ENCODE measurements around the gene PHACTR3. TPM values are rescaled to one million over a fixed set of nuclear protein-coding genes. Genes with fewer than 3 reads are reported as not detected.

PHACTR3 gene
- total RNA-seq, 1 donor from 2014 or later, result not detected

DNA sequence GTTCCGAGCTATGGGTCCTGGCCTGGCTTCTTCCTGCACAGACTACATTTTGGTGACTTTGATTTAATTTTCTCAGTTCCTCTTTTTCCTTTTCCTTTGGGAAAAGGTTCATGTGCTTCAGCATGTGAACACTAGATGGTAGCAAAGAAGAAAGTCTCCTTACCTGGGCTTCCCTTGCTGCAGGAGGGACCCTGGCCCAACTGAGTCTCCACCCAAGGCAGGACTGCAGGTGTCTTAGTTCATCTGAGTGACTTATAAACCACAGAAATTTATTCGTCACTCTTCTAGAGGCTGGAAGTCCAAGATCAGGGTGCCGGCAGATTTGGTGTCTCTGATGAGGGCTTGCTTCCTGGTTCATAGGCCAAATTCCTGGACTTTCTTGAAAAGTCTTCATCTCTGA, 165.9 kb downstream of the PHACTR3 start:
- Mint-ChIP-seq H3K27me3 (ENCODE audit: low read depth) (no peaks in the 10 kb centered on the region), H3K4me3 (ENCODE audit: low read depth) (no peak overlapping the region), H3K9me3 (no peaks in the 10 kb centered on the region), H3K4me1 (ENCODE audit: low read depth) (no peaks in the 10 kb centered on the region), H3K27ac (no peak overlapping the region), H3K36me3 (ENCODE audit: low read depth) (no peaks in the 10 kb centered on the region)
- intact Hi-C loops (cut with micrococcal nuclease), result no loop called here
- no peak for DNase-seq (ENCODE audit: low spot score)

DNA sequence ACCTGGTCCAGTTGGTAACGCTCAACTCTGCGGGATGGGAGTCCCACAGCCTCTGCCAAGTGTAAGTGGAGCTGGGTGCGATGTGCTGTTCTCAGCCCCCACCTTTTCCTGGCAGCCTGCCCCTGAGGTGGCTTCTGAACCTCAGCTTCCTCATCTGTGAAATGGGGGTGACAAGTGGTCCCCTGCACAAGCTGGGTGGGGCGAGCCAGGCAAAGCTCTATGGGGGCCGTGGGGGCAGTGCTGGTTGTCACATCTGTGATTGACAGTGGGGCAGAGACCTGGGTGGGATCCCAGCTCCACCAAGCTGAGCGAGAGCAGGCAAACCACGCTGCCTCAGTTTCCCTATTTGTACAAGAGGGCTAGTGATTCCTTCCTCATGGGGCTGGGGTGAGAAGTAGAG, 166.5 kb downstream of the PHACTR3 start:
- H3K9me3 Mint-ChIP-seq, result no peaks in the 10 kb centered on the region
- no peak for DNase-seq (ENCODE audit: low spot score)
- intact Hi-C loops (cut with micrococcal nuclease), result no loop called here
- no peak overlapping the region for H3K4me3 Mint-ChIP-seq (ENCODE audit: low read depth)
- no peaks in the 10 kb centered on the region for H3K4me1 Mint-ChIP-seq (ENCODE audit: low read depth)
- no peaks in the 10 kb centered on the region for H3K27me3 Mint-ChIP-seq (ENCODE audit: low read depth)
- H3K27ac Mint-ChIP-seq, result no peak overlapping the region
- no peaks in the 10 kb centered on the region for H3K36me3 Mint-ChIP-seq (ENCODE audit: low read depth)

DNA sequence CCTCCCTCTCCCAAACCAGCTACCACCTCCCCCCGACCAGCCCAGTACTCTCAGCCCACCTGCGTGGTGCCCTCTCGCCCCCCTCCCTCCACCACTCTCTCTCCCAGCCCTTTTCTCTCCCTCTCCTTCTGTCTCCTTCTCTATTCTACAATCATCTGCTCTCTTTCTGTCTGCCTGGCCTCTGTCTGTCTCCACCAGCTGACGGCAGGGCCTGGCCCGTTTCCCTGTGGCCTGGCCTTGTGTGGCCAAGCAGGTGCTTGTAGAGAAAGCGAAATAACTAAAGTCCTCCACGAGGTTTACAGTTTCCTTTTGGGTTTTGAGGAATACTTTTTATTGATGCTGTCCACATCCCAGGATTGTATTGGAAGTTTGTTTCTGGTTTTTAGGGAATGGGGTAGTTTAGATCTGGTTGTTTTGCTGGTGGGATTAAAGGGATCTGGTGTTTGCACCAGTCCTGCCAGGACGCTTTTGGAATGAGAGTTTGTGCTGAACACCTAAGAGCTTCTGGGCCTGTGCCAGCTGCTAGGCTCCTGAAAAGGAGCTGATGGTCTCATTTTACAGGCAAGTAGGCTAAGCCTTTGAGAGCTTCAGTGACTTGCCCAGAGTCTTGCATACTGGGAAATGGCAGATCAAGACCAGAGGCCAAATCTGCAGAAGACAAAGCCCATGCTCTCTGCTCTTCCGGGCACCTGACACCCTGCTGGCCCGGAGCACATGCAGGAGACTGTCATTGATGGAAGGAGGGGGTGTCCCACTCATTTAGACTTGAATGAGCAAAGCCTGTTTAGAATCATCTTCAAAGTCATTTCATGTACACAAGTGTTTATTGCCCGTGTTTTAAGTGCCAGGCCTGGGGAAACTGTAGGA, 167.4 kb downstream of the PHACTR3 start:
- no peak overlapping the region for H3K27ac Mint-ChIP-seq
- H3K27me3 Mint-ChIP-seq (ENCODE audit: low read depth), result no peaks in the 10 kb centered on the region
- no peaks in the 10 kb centered on the region for H3K4me1 Mint-ChIP-seq (ENCODE audit: low read depth)
- H3K4me3 Mint-ChIP-seq (ENCODE audit: low read depth), result no peak overlapping the region
- H3K9me3 Mint-ChIP-seq, result no peaks in the 10 kb centered on the region
- H3K36me3 Mint-ChIP-seq (ENCODE audit: low read depth), result no peaks in the 10 kb centered on the region
- intact Hi-C loops (cut with micrococcal nuclease), result no loop called here
- no peak for DNase-seq (ENCODE audit: low spot score)

DNA sequence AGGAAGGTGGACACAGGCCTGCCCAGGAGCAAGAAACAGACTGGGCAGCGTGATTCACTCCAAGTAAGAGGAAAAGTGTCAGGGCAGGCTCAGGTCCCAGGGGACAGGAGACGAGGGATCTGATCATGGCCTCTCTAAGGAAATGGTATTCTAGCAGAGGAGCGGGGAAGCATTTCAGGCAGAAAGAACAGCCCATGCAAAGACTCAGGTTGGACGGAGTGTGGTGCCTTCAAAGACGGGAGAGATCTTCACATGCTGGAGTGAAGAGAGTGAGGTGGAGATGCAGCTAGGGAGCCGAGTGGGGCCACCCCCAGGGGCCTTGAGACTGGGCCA, 168.0 kb downstream of the PHACTR3 start:
- Mint-ChIP-seq H3K4me3 (ENCODE audit: low read depth) (no peak overlapping the region), H3K36me3 (ENCODE audit: low read depth) (no peaks in the 10 kb centered on the region), H3K27ac (no peak overlapping the region), H3K4me1 (ENCODE audit: low read depth) (no peaks in the 10 kb centered on the region), H3K9me3 (no peaks in the 10 kb centered on the region), H3K27me3 (ENCODE audit: low read depth) (no peaks in the 10 kb centered on the region)
- intact Hi-C loops (cut with micrococcal nuclease), result no loop called here
- no peak for DNase-seq (ENCODE audit: low spot score)

DNA sequence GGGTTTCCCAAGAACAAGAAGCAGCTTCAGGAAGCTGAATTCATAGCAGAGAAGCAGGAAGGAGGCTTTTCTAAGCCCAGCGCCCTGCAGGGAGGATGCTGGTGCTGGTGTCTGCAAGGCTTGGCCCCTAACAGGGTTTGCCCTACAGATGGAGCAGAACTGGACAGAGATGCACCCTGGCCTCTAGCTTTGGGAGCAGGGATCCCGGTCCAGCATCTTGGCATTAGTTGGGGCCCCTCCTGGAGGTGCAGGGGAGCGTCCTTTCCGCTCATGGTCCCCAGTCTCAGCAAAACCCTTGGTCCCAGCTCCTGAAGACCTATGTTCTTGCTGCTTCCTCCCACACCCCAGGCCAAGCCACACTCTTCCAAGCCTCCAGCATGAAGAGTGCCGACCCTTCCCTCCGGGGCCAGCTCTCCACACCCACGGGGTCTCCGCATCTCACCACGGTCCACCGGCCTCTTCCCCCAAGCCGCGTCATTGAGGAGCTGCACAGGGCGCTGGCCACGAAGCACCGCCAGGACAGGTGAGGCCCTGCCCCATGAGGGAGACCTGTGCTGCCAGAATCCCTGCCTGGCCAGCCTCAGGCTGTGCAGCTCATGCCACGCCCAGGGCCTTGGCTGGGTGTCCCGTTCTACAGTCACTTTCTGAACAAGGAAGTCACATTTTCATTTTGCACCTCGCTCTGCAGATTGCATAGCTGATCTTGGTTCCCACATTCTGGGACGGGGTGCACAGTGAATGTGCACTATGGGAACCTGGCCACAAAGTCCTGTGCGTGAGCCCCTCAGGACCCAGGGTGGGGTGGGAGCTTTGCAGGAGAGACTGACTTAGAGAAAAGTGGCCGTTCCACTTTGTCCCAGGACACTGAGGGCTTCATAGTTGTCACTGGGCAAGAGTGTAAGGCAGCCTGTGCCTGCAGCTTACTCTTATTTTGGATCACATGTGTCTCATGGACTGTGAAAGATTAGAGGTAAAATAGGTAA, 168.9 kb downstream of the PHACTR3 start:
- Mint-ChIP-seq H3K4me3 (ENCODE audit: low read depth) (no peak overlapping the region), H3K27me3 (ENCODE audit: low read depth) (no peaks in the 10 kb centered on the region)
- DNase-seq (ENCODE audit: low spot score), result no peak

DNA sequence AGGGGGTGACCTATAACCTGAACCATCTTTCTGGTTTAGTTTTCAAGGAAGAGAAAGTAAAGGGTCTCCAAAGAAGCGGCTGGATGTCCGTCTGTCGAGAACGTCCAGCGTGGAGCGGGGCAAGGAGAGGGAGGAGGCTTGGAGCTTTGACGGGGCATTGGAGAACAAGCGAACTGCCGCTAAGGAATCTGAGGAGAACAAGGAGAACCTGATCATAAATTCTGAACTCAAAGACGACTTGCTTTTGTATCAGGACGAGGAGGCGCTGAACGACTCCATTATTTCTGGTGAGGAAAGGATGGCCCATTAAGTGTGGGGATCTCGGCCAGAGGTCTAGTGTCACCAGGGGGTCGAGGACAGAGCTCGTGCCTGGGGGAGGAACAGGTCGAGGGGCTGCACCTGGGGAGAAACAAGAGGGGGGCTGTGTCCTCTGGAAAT, 169.9 kb downstream of the PHACTR3 start:
- DNase-seq (ENCODE audit: low spot score), result no peak
- H3K36me3 Mint-ChIP-seq (ENCODE audit: low read depth), result no peaks in the 10 kb centered on the region
- no peak overlapping the region for H3K27ac Mint-ChIP-seq
- intact Hi-C loops (cut with micrococcal nuclease), result no loop called here
- H3K9me3 Mint-ChIP-seq, result no peaks in the 10 kb centered on the region
- no peak overlapping the region for H3K4me3 Mint-ChIP-seq (ENCODE audit: low read depth)
- no peaks in the 10 kb centered on the region for H3K4me1 Mint-ChIP-seq (ENCODE audit: low read depth)
- H3K27me3 Mint-ChIP-seq (ENCODE audit: low read depth), result no peaks in the 10 kb centered on the region

More for the DNA sequence above, 168.9 kb downstream of the PHACTR3 start:
- Mint-ChIP-seq H3K36me3 (ENCODE audit: low read depth) (no peaks in the 10 kb centered on the region), H3K27ac (no peak overlapping the region), H3K9me3 (no peaks in the 10 kb centered on the region), H3K4me1 (ENCODE audit: low read depth) (no peaks in the 10 kb centered on the region)
- intact Hi-C loops (cut with micrococcal nuclease), result no loop called here

DNA sequence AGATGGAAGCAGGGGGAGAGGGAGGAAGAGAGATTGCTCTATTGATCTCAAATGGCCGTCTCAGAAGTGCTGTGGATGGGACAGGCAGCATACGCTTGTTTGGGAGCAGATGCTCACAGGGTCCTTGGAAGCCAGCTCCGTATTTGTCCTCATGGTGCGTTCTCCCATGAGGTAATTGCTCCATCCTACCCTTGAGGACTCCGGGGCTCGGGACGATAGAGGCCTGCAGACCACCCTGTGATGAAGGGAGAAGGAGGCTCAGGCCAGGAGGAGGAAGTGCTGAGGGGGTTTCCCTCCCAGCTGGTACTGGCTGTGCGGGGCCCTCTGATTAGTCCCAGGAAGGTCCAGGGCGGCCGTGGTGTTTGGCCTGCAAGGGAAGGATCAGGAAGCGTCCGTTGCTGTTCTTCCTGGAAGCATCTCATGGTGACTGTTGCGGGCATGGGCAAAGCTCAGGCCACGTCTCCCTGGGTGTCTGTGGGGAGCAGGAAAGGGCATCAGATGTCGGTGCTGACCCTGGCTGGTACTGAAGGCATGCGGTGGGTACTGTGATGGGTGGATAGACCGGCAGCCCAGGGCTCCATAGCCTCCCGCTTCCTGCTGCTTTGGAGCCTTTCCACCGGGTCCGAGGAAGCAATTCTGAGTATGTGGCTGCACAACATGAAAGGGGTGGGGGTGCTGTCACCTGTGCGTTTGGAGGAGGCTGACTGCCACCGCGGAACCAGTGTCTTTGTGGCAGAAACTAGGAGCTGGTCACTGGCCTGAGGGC, 170.8 kb downstream of the PHACTR3 start:
- intact Hi-C loops (cut with micrococcal nuclease), result no loop called here
- no peak overlapping the region for H3K27ac Mint-ChIP-seq
- H3K4me1 Mint-ChIP-seq (ENCODE audit: low read depth), result no peaks in the 10 kb centered on the region
- H3K36me3 Mint-ChIP-seq (ENCODE audit: low read depth), result no peaks in the 10 kb centered on the region
- no peaks in the 10 kb centered on the region for H3K9me3 Mint-ChIP-seq
- H3K4me3 Mint-ChIP-seq (ENCODE audit: low read depth), result no peak overlapping the region
- DNase-seq (ENCODE audit: low spot score), result no peak
- no peaks in the 10 kb centered on the region for H3K27me3 Mint-ChIP-seq (ENCODE audit: low read depth)

DNA sequence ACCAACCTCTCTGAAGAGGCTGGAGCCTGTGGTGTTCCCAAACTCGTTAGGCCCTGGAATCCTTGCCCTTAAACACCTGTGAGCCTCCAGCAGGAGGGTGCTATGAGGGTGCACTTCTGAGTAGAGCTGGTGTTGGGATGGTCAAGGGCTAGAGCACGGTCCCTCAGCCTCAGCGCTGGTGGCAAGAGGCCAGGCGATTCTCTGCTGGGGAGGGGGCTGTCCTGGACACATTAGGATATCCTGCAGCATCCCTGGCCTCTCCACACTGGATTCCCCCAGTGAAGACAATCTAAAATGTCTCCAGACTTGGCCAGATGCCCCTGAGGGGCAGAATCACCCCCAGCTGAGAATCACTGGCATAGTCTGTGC, 171.3 kb downstream of the PHACTR3 start:
- H3K4me1 Mint-ChIP-seq (ENCODE audit: low read depth), result no peaks in the 10 kb centered on the region
- H3K27ac Mint-ChIP-seq, result no peak overlapping the region
- no peaks in the 10 kb centered on the region for H3K36me3 Mint-ChIP-seq (ENCODE audit: low read depth)
- no peak for DNase-seq (ENCODE audit: low spot score)
- intact Hi-C loops (cut with micrococcal nuclease), result no loop called here
- H3K27me3 Mint-ChIP-seq (ENCODE audit: low read depth), result no peaks in the 10 kb centered on the region
- H3K9me3 Mint-ChIP-seq, result no peaks in the 10 kb centered on the region
- H3K4me3 Mint-ChIP-seq (ENCODE audit: low read depth), result no peak overlapping the region

DNA sequence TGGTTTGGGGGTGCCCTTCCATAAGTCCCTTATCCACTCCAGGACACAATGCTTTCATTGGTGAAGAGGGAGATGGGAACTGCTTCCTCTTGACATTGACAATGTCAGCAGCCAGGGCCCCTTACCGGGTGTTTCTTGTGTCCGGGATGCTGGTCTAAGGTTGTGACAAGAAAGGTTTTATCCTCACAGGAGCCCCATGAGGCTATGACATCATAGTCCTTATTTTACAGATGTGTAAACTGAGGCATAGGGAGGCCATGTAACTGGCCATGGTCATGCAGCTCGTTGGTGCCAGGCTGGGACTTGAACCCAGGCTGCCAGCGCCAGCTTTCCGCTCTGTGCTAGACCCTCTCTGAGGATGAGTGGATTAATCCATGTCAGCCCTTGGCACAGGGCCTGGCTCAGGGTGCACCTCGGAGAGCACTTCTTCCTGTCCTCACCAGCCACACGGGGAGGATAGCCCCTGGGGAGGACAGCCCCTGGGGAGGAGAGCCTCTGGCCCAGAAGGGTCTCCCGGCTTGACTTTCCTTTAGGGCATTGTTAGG, 171.8 kb downstream of the PHACTR3 start:
- no peak for DNase-seq (ENCODE audit: low spot score)
- Mint-ChIP-seq H3K4me3 (ENCODE audit: low read depth) (no peak overlapping the region), H3K27ac (no peak overlapping the region), H3K27me3 (ENCODE audit: low read depth) (no peaks in the 10 kb centered on the region), H3K9me3 (no peaks in the 10 kb centered on the region), H3K36me3 (ENCODE audit: low read depth) (no peaks in the 10 kb centered on the region), H3K4me1 (ENCODE audit: low read depth) (no peaks in the 10 kb centered on the region)
- intact Hi-C loops (cut with micrococcal nuclease), result no loop called here

DNA sequence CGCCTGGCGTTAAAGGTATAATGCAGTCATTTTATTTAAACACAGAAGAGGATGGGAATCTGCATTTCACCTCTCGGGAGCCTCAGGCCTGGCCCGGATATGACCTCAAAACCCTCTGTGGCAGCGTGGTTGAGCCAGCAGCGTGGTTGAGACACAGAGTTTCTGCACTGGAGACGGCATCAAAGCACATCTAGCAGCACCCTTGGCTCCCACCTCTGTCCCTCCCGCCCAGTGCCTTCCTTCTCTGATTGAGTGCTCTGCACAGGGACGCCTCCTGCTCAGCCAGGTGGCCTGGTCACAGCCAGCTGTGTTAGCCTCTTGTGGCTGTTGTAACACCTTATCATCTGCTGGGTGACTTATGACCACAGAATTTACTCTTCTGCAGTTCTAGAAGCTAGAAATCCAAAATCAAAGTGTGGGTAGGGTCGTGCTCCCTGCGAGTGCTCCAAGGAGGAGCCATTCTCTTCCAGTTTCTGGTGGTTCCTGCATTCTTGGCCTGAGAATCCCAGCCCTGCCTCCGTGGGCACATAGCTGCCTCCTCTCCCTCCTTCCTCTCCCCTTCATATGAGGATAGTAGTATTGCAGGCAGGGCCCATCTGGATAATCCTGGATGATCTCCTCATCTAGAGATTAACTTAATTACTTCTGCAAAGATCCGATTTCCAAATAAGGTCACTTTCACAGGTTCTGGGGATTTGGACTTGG, 172.4 kb downstream of the PHACTR3 start:
- no peak overlapping the region for H3K27ac Mint-ChIP-seq

DNA sequence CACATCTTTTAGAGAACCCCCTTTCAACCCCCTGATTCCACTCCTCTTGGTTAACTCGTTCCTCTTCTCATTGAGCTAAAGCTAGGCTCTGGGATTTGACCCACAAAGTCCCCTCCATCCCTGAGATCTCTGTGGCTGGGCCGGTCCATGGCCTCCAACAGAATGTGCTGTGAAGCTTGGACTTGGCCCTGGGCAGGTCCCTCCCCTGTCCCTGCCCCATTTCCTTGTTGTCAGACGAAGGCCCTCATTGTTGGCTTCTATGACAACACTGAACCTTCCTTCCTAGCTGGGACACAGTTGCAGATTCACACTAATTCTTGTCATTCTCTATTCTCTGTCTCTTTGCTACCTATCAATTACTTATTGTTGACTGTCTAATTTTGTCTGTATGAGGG, 173.0 kb downstream of the PHACTR3 start:
- H3K27ac Mint-ChIP-seq, result no peak overlapping the region
- no peaks in the 10 kb centered on the region for H3K9me3 Mint-ChIP-seq
- H3K36me3 Mint-ChIP-seq (ENCODE audit: low read depth), result no peaks in the 10 kb centered on the region
- intact Hi-C loops (cut with micrococcal nuclease), result no loop called here
- DNase-seq (ENCODE audit: low spot score), result no peak
- H3K4me3 Mint-ChIP-seq (ENCODE audit: low read depth), result no peak overlapping the region
- no peaks in the 10 kb centered on the region for H3K27me3 Mint-ChIP-seq (ENCODE audit: low read depth)
- H3K4me1 Mint-ChIP-seq (ENCODE audit: low read depth), result no peaks in the 10 kb centered on the region

More for the DNA sequence above, 172.4 kb downstream of the PHACTR3 start:
- intact Hi-C loops (cut with micrococcal nuclease), result no loop called here
- H3K27me3 Mint-ChIP-seq (ENCODE audit: low read depth), result no peaks in the 10 kb centered on the region
- no peaks in the 10 kb centered on the region for H3K4me1 Mint-ChIP-seq (ENCODE audit: low read depth)
- H3K4me3 Mint-ChIP-seq (ENCODE audit: low read depth), result no peak overlapping the region
- H3K36me3 Mint-ChIP-seq (ENCODE audit: low read depth), result no peaks in the 10 kb centered on the region
- no peak for DNase-seq (ENCODE audit: low spot score)
- no peaks in the 10 kb centered on the region for H3K9me3 Mint-ChIP-seq
